Thyroid gland (tissue), 4 donors: ENCODE measurements around the gene CHST13.

Source experiments
- CTCF ChIP-seq, 6 experiments: fragments of 200-600 bp in 3 of 6; fragments of 450-650 bp in 3 of 6; sonication (generic) in 3 of 6; IDR thresholded peaks; one replicate each; pipeline ENCODE4 v1.5.1; 2016 to 2019; ENCODE audit warnings: antibody characterized with exemption in 6 of 6, mild to moderate bottlenecking in 2 of 6, inconsistent platforms in 1 of 6, moderate library complexity in 1 of 6
- POLR2A ChIP-seq, 2 donors: fragments of 450-650 bp; IDR thresholded peaks; one replicate each; pipeline ENCODE4 v1.6.1; 2017; ENCODE audit warnings: antibody characterized with exemption in 2 of 2, mild to moderate bottlenecking in 2 of 2, moderate library complexity in 1 of 2

GRCh38 chr3:126479642-126480041 lies 44.3 kb upstream of the CHST13 start:
- TF ChIP-seq CTCF (IDR thresholded peaks at IDR 0.05), result no peak
- TF ChIP-seq POLR2A (IDR thresholded peaks at IDR 0.05), result no peak
